GM19463 (cell line): Measurements from ENCODE around the gene SLC35F1.

ENCODE experiments used
- ATAC-seq: cut with Tn5 transposase; IDR thresholded peaks from one replicate; pipeline ENCODE4 v1.9.1; 2021; ENCODE audit warnings: mild to moderate bottlenecking, moderate library complexity; ENCODE audit not compliant: unreplicated experiment

The SLC35F1 gene

DNA sequence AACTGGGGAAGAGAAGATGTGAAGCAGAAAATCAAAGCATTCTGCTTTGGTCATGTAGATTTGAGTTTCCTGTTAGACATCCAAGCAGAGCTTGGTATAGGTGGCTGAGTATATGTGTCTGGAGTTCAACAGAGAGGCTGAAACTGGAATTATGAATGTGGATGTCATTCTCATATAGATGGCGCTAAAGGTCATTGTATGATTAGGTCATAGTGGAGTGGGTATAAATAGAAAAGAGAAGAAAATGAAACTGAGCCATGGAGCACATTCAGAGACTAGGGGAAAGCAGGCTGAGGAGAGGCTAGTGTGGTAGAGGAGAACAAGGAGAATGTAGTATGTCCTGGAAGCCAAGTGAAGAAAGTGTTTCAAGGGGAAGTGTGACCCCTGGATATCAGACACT, 345.4 kb downstream of the SLC35F1 start:
- peak; percentile 74 for ATAC-seq

DNA sequence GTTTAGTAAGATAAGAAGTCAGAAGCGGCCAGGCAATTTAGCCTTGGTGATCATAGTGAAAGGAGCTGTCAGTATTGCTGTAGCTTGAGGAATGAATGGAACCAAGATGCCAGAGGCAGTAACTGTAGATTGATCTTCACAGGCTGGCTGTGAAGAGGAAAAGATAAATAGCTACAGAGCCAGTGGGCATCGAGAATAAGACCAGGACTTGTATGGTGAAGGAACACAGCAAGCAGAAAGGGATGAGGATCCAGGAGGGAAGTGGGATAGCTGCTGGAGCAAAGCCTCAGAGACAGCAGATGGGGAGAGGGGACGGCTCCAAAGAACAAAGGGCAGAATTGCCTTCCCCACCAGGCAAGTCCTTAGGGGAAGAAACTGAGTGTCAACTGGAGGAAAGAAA, 346.7 kb downstream of the SLC35F1 start:
- no peak for ATAC-seq

DNA sequence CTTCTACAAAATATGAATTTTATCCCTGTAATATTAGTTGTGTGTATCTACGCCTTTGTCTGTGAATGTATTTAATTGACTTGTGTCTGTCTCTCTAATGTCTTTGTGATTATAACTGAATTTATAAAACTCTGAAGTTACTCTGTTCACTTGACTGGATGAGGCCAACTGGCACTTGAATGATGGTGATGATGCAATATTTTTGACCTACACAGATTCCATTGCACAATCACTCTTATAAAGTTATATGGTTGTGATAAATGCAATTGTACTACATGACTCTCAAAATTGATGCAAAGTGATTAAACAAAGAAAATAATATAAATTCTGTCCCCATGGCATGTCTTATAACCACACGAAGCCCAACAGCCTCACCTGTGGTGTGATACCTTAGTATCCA, 353.8 kb downstream of the SLC35F1 start:
- no peak for ATAC-seq

DNA sequence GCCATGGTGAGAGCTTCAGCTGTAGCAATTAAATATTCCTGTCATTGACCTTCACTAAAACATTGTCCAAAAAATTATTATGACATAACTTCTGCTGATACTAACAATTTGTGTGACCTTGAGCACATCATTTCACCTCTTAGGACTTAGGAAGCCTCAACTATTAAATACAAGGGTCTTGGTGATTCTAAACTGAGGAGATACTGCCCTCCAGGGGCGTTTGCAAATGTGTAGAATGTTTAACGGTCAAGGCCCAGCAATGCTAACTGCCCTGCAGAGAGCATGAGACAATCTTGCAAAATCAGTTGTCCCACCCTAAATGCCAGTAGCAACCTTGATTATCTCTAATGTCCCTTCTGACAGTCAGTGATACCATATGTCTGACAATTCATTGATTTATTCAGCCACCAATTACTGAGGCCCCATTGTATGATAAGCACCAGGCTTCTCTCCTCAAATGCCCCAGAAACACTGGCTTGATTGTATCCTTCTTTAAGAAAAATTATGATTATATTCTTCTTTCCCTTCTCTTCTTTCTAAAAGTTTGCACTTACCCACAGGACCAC, 356.9 kb downstream of the SLC35F1 start:
- ATAC-seq: peak; percentile 61

DNA sequence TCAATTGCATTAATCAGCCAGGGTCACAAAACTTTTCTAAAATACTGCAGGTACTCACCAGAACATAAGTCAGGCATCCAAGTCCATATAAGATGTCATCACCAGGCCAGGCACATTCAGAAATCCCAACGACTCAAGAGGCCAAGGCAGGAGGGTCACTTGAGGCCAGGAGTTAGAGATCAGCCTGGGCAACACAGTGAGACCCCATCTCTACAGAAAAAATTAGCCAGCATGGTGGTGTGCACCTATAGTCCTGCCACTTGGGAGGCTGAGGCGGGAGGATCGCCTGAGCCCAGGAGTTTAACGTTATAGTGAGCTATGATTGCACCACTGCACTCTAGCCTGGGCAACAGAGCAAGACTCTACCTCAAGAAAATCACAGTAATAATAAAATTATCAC, 362.6 kb downstream of the SLC35F1 start:
- ATAC-seq: no peak

DNA sequence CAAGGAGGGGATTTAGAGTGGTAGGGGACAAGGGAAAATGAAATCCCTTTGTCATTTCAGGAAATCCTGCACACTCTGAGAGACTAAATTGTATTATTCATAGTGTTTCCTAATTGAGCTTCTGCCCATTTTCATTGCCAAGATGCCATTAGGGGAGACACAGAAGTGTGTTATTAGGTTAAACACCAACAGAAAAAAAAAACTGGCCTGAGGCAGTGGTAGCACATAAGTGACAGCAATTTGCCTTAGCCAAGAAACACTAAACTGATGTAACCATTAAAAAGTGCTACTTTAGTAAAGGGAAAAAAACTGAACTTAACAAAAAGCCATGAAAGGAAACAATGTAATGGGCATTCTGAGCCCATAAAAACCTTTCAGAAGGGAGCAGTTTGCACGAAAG, 370.6 kb downstream of the SLC35F1 start:
- no peak for ATAC-seq

DNA sequence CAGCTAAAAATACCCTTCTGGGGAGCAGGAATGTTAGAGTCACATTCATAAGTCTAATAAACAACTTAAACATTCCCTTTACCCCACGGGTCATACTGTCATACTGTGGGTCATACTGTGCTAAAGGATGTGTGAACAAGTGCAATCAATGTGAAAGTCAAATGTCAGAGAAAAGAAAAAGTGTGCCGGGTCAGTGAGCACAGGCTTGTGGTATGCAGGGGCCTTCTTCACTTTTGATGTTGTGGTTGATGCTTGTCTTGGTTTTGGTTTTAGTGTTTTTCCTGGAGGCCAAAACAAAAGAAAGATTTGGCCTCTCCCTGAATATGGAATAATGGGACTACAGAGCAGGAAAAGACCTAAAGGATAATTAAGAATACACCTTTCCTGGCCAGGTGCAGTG, 373.1 kb downstream of the SLC35F1 start:
- peak; percentile 98 for ATAC-seq

DNA sequence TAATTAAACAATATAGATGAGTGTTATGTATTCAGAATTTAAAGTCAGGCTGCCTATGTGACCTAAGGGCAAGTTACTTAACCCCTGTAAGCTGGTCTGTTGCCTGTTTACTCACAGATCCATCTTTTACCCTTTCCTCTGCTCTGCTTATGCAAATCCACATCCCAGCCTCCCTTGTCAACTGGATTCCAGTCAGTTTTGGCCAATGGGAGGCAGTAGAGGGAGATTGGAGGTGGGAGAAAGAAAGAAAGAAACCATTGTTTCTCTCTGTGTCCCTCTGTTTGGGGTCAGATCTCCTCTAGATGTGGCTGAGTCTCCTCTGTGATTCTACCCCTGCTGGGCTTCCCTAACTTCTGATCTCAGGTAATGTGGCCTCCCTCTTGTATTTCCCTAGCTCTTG, 374.2 kb downstream of the SLC35F1 start:
- ATAC-seq: no peak

DNA sequence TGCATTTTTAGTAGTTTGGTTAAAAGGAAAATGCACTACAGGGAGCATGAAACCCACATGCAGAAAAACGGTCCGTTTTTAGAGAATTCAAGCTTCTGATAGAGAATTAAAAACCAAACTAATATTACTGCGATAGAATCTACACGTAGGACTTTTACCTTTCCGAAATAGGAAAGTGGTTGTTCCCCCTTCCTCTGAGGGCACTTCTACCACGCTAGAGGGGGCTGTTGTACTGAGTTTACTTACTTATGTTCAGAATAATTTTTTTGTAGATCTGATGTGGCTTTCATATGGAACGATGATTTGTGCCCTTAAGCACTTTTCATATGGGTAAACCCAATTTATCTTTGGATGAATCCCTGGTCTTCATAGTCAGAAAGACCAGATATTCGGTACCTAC, 376.7 kb downstream of the SLC35F1 start:
- no peak for ATAC-seq

DNA sequence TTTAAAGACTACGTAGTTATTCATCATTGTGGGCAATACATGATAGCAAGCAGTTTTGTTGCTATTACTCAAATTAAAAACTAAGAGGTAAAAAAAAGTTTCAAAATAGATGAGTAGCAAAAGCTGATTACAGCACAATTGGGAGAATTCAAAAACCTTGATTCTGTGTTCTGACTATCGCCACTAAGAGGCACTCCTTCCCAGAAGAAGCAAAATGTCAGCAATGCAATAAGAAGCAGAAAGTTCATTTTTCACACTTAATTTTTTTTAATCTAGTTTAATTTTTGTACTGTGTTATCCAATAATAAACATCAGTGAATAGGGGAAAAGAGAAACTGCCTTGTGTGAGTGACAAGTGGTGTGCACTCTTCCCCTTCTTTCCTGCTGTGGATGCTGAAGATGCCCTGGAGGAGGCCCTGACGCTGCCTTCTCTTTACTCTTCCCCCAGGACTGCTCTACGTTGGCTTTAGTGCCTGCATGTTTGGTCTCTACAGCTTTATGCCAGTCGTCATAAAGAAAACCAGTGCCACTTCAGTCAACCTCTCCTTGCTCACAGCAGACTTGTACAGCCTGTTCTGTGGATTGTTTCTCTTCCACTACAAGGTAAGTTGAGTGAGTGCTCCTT, 377.8 kb downstream of the SLC35F1 start:
- no peak for ATAC-seq

DNA sequence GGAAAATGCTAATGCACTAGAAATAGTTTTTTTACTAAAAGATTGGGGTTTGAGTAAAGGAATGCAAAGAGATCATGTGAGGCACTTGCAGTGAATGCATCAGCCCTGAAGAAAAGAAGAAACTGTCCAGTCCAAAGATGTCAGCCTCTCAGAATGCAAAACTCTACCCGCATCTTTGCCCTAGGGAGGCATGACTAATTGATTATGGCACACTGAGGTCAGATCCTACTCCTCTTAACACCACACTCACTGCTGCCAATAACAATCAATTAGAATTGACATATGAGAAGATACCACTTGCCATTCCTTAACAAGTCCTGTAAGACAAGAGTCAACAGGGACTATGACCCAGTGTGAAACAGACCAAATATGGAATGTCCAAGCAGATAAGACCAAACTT, 378.7 kb downstream of the SLC35F1 start:
- no peak for ATAC-seq

DNA sequence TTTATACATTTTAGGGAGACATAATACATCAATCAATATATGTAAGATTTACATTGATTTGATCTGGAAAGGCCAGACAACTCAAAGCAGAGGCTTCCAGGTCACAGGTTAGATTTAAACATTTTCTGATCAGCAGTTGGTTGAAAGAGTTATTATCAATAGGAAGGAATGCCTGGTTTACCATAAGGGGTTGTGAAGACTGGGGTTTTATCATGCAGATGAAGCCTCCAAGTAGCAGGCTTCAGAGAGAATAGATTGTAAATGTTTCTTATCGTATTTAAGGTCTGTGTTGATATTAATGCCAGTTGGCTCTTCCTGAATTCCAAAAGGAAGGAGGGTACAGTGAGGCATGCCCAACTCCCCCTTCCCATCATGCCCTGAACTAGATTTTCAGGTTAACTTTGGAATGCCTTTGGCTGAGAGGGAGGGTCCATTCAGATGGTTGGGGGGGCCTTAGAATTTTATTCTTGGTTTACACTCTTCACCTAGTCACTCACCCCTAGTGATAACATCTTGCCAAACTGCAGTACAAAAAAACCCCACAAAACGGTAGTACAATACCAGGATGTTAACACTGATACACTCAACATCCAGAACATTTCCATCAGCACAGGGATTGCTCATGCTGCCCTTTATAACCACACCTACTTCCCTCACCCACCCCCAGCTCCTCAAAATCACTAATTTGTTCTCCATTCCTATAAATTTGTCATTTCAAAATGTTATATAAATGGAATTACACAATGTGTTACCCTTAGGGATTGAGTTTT, 381.5 kb downstream of the SLC35F1 start:
- no peak for ATAC-seq

DNA sequence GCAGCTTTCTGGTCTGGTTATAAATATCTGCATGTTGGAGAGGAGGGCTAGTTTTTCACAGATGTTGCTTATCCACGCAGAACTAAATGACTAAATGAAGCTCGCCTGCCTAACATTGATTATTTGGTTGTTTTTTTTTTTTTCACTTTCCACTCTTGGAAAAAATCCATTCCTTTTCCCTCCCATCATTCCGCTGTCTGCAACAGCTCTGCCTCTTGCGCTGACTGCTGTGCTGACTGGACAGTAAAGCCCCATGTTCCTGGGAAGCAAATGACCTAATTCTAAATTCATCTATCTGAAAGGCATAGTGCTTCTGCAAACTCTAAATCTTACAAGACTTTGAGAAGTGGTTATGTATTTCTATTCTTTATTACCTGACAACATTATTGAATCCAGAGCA, 385.5 kb downstream of the SLC35F1 start:
- no peak for ATAC-seq

DNA sequence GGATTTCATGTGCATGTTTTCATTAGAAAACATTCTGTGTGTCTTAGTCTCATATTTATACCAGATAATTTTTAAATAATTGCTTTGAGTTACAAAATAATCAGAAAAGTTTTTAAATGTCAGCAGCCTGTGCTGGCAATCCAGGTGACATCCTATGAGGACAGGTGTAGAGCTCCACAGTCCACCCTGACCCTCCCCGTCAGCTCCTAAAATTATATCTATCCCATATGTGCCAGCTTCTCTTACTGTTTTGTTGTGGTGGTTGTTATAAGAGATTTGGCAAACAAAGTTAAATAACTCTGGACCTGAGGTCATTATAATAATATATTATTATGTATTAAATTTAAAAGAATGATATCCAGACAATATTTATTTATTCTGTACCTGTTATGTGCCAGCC, 387.8 kb downstream of the SLC35F1 start:
- no peak for ATAC-seq

DNA sequence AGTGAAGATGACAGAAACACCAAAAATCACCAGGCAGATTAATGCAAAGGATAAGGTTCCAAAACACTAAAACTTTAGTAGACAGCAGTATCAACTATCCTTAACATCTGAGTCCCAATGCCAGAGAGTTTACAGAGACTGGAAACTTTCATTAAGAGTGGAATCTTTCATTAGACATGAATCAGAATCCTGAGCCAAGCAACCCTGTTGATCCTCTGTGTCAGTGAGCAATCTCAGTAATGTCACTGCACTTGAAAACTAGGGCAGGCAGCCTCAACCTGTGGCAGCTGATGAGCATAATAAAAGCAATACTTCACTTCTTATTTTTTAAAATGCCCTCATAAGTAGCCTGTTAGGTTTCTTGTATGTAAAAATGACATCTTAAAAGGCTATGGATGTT, 388.3 kb downstream of the SLC35F1 start:
- no peak for ATAC-seq

DNA sequence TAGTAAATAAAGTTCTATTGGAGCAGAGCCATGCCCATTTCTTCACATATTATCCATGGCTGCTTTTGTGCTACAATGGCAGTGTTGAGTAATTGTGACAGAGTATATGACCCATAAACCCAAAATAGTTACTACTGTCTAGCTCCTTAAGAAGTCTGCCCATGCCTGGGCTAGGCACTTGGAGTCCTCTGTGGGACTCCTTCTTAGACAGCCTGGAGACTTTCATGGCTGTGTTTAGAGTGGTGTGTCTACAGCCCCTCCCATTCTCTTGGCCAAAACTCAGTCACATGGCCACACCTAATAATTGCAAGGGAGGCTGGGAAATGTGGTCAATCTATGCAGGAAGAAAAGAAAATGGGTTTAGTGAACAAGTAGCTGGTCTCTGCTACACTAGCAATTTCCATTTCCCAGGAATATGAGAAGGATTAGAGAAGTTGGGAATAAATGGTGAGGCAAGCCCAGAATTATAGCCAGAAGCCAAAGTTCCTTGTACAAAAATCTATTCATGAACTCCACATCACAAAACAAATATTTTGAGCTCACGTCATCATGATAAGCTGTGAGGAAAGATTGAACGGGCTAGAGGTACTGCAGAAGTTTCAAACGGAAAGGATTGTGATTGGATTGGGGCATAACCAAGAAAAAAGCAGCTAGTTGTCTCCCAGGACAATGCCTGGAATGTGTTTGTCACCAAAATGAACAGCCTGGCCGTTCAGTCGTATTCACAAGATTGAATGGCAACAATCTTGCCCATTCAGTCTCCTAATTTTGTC, 389.3 kb downstream of the SLC35F1 start:
- ATAC-seq: no peak

DNA sequence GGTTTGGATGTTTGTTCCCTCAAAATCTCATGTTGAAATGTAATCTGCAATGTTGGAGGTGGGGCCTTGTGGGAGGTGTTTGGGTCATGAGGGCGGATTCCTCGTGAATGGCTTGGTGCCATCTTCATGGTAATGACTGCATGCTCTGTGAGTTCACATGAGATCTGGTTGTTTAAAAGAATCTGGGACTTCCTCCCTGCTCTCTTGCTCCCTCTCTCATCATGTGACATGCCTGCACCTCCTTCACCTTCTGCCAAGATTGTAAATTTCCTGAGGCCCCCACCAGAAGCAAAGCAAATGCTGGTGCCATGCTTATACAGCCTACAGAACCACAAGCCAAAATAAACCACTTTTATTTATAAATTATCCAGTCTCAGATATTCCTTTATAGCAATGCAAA, 390.8 kb downstream of the SLC35F1 start:
- no peak for ATAC-seq

DNA sequence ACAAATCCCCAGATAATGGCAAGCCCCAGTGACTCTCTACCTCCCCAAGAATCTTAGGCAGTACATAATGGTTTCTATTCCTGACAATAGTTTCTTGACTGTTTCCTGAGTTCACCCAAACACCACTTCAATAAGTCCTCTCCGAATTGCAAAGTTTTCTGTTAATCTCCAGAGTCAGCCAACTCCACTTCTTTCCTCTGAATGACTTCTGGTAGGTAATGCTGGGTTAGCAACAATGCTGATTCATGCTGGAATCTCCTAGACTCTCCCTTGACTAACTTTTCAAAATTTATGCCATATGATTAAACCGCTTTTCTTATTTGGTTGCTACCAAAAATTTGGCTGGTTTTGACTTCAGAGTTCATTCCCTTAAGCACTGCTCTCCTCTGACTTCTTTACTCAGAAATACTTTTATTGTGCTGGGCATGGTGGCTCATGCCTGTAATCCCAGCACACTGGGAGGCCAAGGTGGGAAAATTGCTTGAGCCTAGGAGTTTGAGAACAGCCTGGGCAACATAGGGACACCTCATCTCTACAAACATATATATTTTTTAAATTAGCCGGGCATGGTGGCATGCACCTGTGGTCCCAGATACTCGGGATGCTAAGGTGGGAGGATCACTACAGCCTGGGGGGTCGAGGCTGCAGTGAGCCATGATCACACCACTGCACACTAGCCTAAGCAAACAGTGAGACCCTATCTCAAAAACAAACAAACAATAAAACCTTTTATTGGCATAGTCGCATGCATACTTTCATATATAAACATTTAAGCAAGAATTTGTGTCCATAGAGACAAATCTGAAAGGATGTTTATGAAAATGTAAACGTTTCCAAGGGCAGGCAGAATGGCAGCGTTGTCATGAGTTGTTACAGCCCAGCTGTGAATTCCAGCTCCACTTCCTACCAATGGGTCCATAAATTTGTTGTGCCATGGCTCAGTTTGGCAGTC, 391.7 kb downstream of the SLC35F1 start:
- ATAC-seq: no peak

DNA sequence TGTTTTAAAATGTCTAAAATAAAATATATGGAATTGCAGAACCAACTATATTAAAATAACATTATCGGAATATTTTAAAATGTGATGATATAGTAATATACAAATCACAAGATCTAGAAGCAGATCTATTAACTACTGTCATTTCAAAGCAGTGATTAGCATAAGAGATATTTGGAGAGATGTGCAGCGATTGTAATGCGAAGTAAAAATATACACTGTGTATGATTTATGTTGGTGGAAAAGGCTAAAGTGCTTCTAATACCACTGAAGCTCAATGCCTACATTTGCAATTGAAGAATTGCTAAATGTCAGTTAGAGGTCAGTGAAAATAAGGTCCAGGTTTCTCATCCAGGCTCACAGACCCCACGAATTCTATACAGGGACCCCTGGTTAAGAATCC, 392.4 kb downstream of the SLC35F1 start:
- no peak for ATAC-seq

DNA sequence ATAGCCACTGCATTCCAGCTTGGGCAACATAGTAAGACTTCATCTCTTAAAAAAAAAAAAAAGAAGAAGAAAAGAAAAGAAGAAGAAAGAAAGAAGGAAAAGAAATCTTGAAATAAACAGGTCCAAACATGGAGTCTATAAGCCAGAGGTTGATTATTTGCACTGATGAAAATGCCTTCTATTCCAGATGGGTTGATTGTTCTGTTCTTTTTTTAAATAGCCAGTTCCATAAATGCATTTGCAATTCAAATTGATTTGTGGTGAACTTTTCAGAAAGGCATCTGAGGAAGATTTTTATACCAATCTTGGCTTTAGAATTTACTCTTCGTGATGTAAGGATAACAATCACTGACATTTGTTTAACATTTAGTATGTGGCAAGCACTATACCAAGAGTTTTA, 397.3 kb downstream of the SLC35F1 start:
- ATAC-seq: no peak

DNA sequence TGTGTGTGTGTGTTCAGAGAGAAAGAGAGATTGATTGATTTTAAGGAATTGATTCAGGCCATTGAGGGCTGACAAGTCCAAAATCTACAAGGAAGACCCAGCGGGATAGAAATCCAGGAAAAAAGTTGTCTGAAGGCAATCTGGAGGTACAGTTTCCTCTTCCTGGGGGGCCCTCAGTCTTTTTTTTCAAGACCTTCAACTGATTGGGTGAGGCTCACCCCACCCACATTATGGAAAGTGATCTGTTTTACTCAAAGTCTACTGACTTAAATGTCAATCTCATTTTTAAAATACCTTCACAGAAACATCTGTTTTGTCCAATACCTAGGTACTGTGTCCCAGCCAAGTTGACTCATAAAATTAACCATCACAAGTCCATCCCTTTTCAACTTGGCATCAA, 398.0 kb downstream of the SLC35F1 start:
- no peak for ATAC-seq
